Suprapubic skin (tissue), 3 donors: ENCODE results near the gene C10orf62.

ENCODE experiments used
- EP300 ChIP-seq: sonication (generic); formaldehyde crosslinking; IDR thresholded peaks from one replicate; pipeline ENCODE4 v1.6.1; 2017; ENCODE audit warnings: antibody characterized with exemption
- POLR2A ChIP-seq, 2 donors: fragments of 450-650 bp; IDR thresholded peaks; one replicate each; pipeline ENCODE4 v1.6.1; 2017; ENCODE audit warnings: antibody characterized with exemption in 2 of 2, mild to moderate bottlenecking in 2 of 2, moderate library complexity in 2 of 2
- TF ChIP-seq, protein P1 (sequence below), 2 donors: fragments of 200-600 bp in 1 of 2; fragments of 450-650 bp in 1 of 2; sonication (generic) in 1 of 2; IDR thresholded peaks; one replicate each; pipeline ENCODE4 v1.5.1; 2016 to 2019; ENCODE audit warnings: antibody characterized with exemption in 2 of 2, mild to moderate bottlenecking in 1 of 2, moderate library complexity in 1 of 2

GRCh38 chr10:97548828-97549455, 40.6 kb upstream of the C10orf62 start:
- TF ChIP-seq, protein P1, sequence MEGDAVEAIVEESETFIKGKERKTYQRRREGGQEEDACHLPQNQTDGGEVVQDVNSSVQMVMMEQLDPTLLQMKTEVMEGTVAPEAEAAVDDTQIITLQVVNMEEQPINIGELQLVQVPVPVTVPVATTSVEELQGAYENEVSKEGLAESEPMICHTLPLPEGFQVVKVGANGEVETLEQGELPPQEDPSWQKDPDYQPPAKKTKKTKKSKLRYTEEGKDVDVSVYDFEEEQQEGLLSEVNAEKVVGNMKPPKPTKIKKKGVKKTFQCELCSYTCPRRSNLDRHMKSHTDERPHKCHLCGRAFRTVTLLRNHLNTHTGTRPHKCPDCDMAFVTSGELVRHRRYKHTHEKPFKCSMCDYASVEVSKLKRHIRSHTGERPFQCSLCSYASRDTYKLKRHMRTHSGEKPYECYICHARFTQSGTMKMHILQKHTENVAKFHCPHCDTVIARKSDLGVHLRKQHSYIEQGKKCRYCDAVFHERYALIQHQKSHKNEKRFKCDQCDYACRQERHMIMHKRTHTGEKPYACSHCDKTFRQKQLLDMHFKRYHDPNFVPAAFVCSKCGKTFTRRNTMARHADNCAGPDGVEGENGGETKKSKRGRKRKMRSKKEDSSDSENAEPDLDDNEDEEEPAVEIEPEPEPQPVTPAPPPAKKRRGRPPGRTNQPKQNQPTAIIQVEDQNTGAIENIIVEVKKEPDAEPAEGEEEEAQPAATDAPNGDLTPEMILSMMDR (IDR thresholded peaks at IDR 0.05), result no peak
- TF ChIP-seq EP300 (no peak), POLR2A (IDR thresholded peaks at IDR 0.05) (no peak)
